ENCODE measurements around the gene PPFIA3.

DNA sequence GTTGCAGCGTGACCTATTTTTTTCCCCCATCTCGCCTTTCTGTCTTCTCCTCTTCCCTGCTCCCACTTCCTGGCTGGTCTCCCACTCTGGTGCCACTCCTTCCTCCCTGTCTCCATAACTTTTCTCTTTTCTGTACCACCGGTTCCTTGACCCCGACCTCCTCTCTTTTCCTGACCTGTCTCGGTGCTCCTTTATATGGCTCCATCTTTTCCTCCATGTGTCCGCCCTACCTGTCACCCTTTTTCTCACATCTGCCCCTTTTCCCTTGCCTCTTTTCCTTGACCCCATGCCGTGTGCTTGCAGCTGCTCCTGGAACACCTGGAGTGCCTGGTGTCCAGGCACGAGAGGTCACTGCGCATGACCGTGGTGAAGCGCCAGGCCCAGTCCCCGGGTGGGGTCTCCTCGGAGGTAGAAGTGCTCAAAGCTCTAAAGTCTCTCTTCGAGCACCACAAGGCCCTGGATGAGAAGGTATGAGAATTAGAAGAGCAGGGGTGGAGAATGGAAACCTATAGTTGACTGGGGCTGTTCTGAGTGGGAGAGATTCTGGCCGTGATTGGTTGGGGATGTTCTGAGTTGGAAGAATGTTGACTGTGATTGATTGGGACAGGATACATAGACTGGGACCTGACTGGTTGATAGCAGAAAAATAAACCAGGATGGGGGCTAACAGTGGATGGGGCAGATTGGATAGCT lies 9.3 kb downstream of the PPFIA3 start:
- TF ChIP-seq, protein P1, sequence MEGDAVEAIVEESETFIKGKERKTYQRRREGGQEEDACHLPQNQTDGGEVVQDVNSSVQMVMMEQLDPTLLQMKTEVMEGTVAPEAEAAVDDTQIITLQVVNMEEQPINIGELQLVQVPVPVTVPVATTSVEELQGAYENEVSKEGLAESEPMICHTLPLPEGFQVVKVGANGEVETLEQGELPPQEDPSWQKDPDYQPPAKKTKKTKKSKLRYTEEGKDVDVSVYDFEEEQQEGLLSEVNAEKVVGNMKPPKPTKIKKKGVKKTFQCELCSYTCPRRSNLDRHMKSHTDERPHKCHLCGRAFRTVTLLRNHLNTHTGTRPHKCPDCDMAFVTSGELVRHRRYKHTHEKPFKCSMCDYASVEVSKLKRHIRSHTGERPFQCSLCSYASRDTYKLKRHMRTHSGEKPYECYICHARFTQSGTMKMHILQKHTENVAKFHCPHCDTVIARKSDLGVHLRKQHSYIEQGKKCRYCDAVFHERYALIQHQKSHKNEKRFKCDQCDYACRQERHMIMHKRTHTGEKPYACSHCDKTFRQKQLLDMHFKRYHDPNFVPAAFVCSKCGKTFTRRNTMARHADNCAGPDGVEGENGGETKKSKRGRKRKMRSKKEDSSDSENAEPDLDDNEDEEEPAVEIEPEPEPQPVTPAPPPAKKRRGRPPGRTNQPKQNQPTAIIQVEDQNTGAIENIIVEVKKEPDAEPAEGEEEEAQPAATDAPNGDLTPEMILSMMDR (IDR thresholded peaks at IDR 0.05), result no peak
- TF ChIP-seq POLR2A (IDR thresholded peaks at IDR 0.05) (no peak), EP300 (IDR thresholded peaks at IDR 0.05) (no peak)

Measured in tibial nerve (tissue), 4 donors.